Neural crest cell (in vitro differentiated cells): ENCODE measurements around the gene NEK10. TPM values are rescaled to one million over a fixed set of nuclear protein-coding genes. Genes with fewer than 3 reads are reported as not detected.

Source experiments
- DNase-seq: peaks from one replicate; pipeline ENCODE4 v3.0.0; 2021; ENCODE audit warnings: low read depth, mixed read lengths, low spot score
- H3K27ac Mint-ChIP-seq: one replicate; pipeline ENCODE4 v1.8.0; 2021; ENCODE audit warnings: mild to moderate bottlenecking, mixed read lengths; ENCODE audit not compliant: unreplicated experiment
- H3K27me3 Mint-ChIP-seq: 2 replicates; pipeline ENCODE4 v1.8.0; 2021; ENCODE audit warnings: low read depth, mild to moderate bottlenecking, mixed read lengths
- H3K36me3 Mint-ChIP-seq: 2 replicates; pipeline ENCODE4 v1.8.0; 2021; ENCODE audit warnings: low read depth, mild to moderate bottlenecking, mixed read lengths
- H3K4me1 Mint-ChIP-seq: 2 replicates; pipeline ENCODE4 v1.8.0; 2021; ENCODE audit warnings: mixed read lengths
- H3K4me3 Mint-ChIP-seq: one replicate; pipeline ENCODE4 v1.8.0; 2021; ENCODE audit warnings: mild to moderate bottlenecking, mixed read lengths
- H3K9me3 Mint-ChIP-seq: 2 replicates; pipeline ENCODE4 v1.8.0; 2021; ENCODE audit warnings: mixed read lengths
- CTCF ChIP-seq: fragments of 200-600 bp; sonication (generic); conservative IDR thresholded peaks from 2 replicates; pipeline ENCODE4 v1.5.0; 2021; ENCODE audit warnings: antibody characterized with exemption, mild to moderate bottlenecking
- total RNA-seq: library from RNA; stranded (reverse); gene quantifications from 2 replicates; pipeline ENCODE4 v1.2.1, GENCODE V29; 2021

NEK10 gene
- total RNA-seq, 1 donor from 2014 or later, result 2.7 TPM

DNA sequence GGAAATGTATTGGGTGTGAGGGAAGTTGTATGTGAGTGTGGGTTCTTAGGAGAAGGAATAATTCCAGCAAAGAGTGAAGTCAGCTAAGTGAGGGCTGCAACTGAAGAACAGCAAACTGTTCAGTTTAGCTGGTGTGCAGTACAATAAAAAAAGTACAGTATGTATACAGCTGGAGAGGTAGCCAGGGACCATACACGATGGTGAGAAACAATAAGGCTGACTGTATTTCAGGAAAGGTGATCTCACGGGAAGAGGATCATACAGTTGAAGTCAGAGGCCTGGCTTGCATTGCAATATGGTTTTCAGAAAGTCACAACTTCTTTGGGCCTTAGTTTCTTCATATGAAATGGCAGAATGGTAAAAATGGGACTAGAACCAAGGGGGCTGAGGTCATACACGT is 222.4 kb downstream of the NEK10 start:
- H3K27ac Mint-ChIP-seq, result peak overlapping the region; percentile 76
- H3K27me3 Mint-ChIP-seq, result no peaks in the 10 kb centered on the region
- H3K36me3 Mint-ChIP-seq, result peaks cover 3% of the 10 kb centered on the region
- TF ChIP-seq CTCF, result no peak
- no peak for DNase-seq
- H3K4me3 Mint-ChIP-seq, result no peak overlapping the region
- peaks cover 14% of the 10 kb centered on the region for H3K4me1 Mint-ChIP-seq
- peaks cover 2% of the 10 kb centered on the region for H3K9me3 Mint-ChIP-seq

DNA sequence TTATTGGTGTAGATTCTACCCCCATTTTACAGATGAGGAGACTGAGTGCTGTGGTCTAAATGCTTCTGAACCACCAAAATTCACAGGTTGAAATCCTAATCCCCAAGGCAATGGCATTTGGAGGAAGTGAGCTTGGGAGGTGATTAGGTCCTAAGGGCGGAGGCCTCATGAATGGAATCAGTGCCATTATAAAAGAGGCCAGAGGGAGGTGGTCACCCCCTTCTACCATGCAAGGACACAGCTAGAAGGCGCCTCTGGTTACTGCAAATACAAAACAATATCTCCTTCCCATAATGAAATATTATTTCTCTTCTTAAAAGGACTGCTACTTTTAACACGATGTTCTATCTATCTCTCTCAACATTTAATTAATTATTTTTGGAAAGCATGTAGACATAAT is 223.5 kb downstream of the NEK10 start:
- Mint-ChIP-seq H3K4me1 (peaks cover 14% of the 10 kb centered on the region), H3K4me3 (no peak overlapping the region), H3K27me3 (no peaks in the 10 kb centered on the region), H3K27ac (no peak overlapping the region), H3K9me3 (peaks cover 2% of the 10 kb centered on the region), H3K36me3 (no peaks in the 10 kb centered on the region)
- DNase-seq, result no peak
- TF ChIP-seq CTCF, result no peak

DNA sequence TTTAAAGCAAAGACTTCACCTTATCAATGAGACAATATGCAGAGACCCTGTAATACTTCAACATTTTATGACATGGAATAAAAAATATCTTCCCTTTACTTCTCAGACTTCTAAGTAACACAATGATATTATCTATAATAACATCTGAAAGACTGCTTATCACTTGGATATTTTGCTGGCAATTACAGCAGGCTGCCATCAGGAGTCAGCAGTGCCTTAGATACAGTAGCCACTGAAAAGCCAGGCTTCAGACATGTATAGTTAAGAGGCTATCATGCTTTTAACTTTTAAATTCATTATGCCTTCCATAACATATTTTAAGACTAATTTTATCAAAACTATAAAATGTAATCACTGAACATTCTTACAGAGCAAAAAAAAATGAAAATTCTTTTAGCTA is 227.5 kb downstream of the NEK10 start:
- DNase-seq, result no peak
- Mint-ChIP-seq H3K36me3 (peaks cover 2% of the 10 kb centered on the region), H3K27ac (no peak overlapping the region), H3K4me1 (peaks cover 3% of the 10 kb centered on the region), H3K4me3 (no peak overlapping the region), H3K27me3 (no peaks in the 10 kb centered on the region), H3K9me3 (peaks cover 4% of the 10 kb centered on the region)
- peak; percentile 29 for TF ChIP-seq CTCF

DNA sequence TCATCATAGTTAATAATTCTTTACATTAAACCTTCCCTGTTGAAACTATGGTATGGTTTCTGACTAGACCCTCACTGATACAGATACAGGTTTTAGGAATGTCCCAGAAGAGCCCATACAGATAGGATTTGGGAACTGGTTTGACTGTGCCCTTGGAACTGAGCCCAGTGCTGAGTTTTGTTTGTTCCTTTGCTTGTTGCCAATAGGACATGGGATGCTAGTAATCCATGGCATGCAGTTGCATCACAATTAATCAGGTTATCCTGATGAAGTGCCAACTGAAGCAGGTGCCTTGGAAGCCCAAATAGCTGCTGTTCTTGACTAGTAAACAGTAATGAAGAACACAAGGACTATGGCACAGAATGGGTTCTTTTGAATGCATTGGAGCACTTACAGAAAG is 230.6 kb downstream of the NEK10 start:
- Mint-ChIP-seq H3K36me3 (peaks cover 2% of the 10 kb centered on the region), H3K27me3 (no peaks in the 10 kb centered on the region), H3K4me1 (no peaks in the 10 kb centered on the region), H3K9me3 (peaks cover 4% of the 10 kb centered on the region), H3K4me3 (no peak overlapping the region), H3K27ac (no peak overlapping the region)
- no peak for TF ChIP-seq CTCF
- no peak for DNase-seq

GRCh38 chr3:27138005-27138404 is 231.2 kb downstream of the NEK10 start:
- Mint-ChIP-seq H3K27me3 (no peaks in the 10 kb centered on the region), H3K4me3 (no peak overlapping the region), H3K4me1 (no peaks in the 10 kb centered on the region), H3K9me3 (peaks cover 4% of the 10 kb centered on the region), H3K27ac (no peak overlapping the region), H3K36me3 (peaks cover 2% of the 10 kb centered on the region)
- no peak for DNase-seq
- no peak for TF ChIP-seq CTCF
